HEK293 (cell line): Measurements from ENCODE around the gene TNIK.

ENCODE experiments used
- CTCF ChIA-PET: fragments of 350-600 bp; formaldehyde crosslinking; extraction: SDS; loops from one replicate; lab custom pipeline; 2021; ENCODE audit warnings: antibody characterized with exemption; lab: Yijun Ruan, JAX
- POLR2A ChIA-PET: fragments of 300-600 bp; formaldehyde crosslinking; extraction: SDS; loops from one replicate; lab custom pipeline; 2020; ENCODE audit warnings: antibody characterized with exemption, inconsistent platforms; lab: Yijun Ruan, JAX
- H3K27ac ChIP-seq: fragments of 200-500 bp; sonication (Bioruptor generic); 2 replicates; pipeline ENCODE4 v1.5.1; 2014; ENCODE audit warnings: low read depth, low read length, control low read depth, inconsistent platforms; ENCODE audit errors: extremely low read depth
- H3K36me3 ChIP-seq, 2 experiments: fragments of 200-500 bp in 1 of 2; sonication (Bioruptor generic) in 1 of 2; 1 replicate in 1 of 2; 2 replicates in 1 of 2; pipeline ENCODE4 v1.5.1; 2014 to 2017; ENCODE audit warnings: inconsistent platforms in 2 of 2, low read length in 2 of 2; ENCODE audit not compliant: control insufficient read depth in 2 of 2, insufficient read depth in 1 of 2
- H3K4me1 ChIP-seq: fragments of 200-500 bp; sonication (Bioruptor generic); 2 replicates; pipeline ENCODE4 v1.5.1; 2014; ENCODE audit warnings: mild to moderate bottlenecking, low read length, inconsistent platforms; ENCODE audit not compliant: control insufficient read depth, insufficient read depth
- H3K4me3 ChIP-seq: 2 replicates; pipeline ENCODE4 v1.5.1; 2011; ENCODE audit warnings: low read depth, mild to moderate bottlenecking, control low read depth, low read length, moderate library complexity
- H3K9me3 ChIP-seq: fragments of 200-500 bp; sonication (Bioruptor generic); 2 replicates; pipeline ENCODE4 v1.5.1; 2014; ENCODE audit warnings: low read depth, low read length, inconsistent platforms; ENCODE audit not compliant: control insufficient read depth, insufficient read depth
- ATF2 ChIP-seq: fragments of 450-650 bp; formaldehyde crosslinking; IDR thresholded peaks from 2 replicates; pipeline ENCODE4 v1.5.1; 2016; ENCODE audit warnings: missing biosample characterization, missing genetic modification characterization, low read depth
- GFI1B ChIP-seq: fragments of 450-650 bp; formaldehyde crosslinking; IDR thresholded peaks from 2 replicates; pipeline ENCODE4 v1.5.1; 2016; ENCODE audit warnings: missing biosample characterization, missing genetic modification characterization
- KLF10 ChIP-seq: fragments of 450-650 bp; IDR thresholded peaks from 2 replicates; pipeline ENCODE4 v1.5.1; 2018; ENCODE audit warnings: missing biosample characterization, mild to moderate bottlenecking, missing genetic modification characterization
- PATZ1 ChIP-seq: fragments of 450-650 bp; formaldehyde crosslinking; IDR thresholded peaks from 2 replicates; pipeline ENCODE4 v1.5.1; 2016; ENCODE audit warnings: missing biosample characterization, missing genetic modification characterization
- REST ChIP-seq: fragments of 450-650 bp; formaldehyde crosslinking; IDR thresholded peaks from 2 replicates; pipeline ENCODE4 v1.5.1; 2016; ENCODE audit warnings: missing biosample characterization, missing genetic modification characterization
- ZNF148 ChIP-seq: fragments of 450-650 bp; formaldehyde crosslinking; IDR thresholded peaks from 2 replicates; pipeline ENCODE4 v1.5.0; 2017; ENCODE audit warnings: missing biosample characterization, missing genetic modification characterization, borderline replicate concordance
- ZNF184 ChIP-seq: fragments of 450-650 bp; IDR thresholded peaks from 2 replicates; pipeline ENCODE4 v1.5.1; 2018; ENCODE audit warnings: missing biosample characterization, mild to moderate bottlenecking, missing genetic modification characterization
- ZNF19 ChIP-seq: fragments of 450-650 bp; formaldehyde crosslinking; IDR thresholded peaks from 2 replicates; pipeline ENCODE4; 2016; ENCODE audit warnings: missing biosample characterization, missing genetic modification characterization, low read depth
- ZNF221 ChIP-seq: fragments of 450-650 bp; formaldehyde crosslinking; IDR thresholded peaks from 2 replicates; pipeline ENCODE4 v1.5.1; 2017; ENCODE audit warnings: missing biosample characterization, missing genetic modification characterization, borderline replicate concordance
- ZNF280D ChIP-seq: fragments of 450-650 bp; formaldehyde crosslinking; IDR thresholded peaks from 2 replicates; pipeline ENCODE4 v1.5.1; 2016; ENCODE audit warnings: missing biosample characterization, missing genetic modification characterization
- ZNF354C ChIP-seq: fragments of 450-650 bp; formaldehyde crosslinking; IDR thresholded peaks from 2 replicates; pipeline ENCODE4 v1.5.1; 2016; ENCODE audit warnings: missing biosample characterization, missing genetic modification characterization, low read depth, borderline replicate concordance
- ZNF423 ChIP-seq: fragments of 450-650 bp; formaldehyde crosslinking; IDR thresholded peaks from 2 replicates; pipeline ENCODE4 v1.5.1; 2016; ENCODE audit warnings: missing biosample characterization, missing genetic modification characterization
- ZNF426 ChIP-seq: fragments of 450-650 bp; formaldehyde crosslinking; IDR thresholded peaks from 2 replicates; pipeline ENCODE4 v1.5.1; 2017; ENCODE audit warnings: missing biosample characterization, missing genetic modification characterization, mild to moderate bottlenecking, inconsistent platforms, moderate library complexity
- ZNF585B ChIP-seq: fragments of 450-650 bp; formaldehyde crosslinking; IDR thresholded peaks from 2 replicates; pipeline ENCODE4 v1.5.1; 2016; ENCODE audit warnings: missing biosample characterization, missing genetic modification characterization
- ZNF639 ChIP-seq: fragments of 450-650 bp; formaldehyde crosslinking; IDR thresholded peaks from 2 replicates; pipeline ENCODE4 v1.5.1; 2016; ENCODE audit warnings: missing biosample characterization, missing genetic modification characterization

TNIK gene

GRCh38 chr3:171508676-171509075 is 48.5 kb upstream of the TNIK start:
- peak; percentile 63; the same call in 1 of the 2 replicates for TF ChIP-seq REST (tag by site-specific recombination)
- TF ChIP-seq ATF2 (tag by site-specific recombination), result no peak
- H3K36me3 ChIP-seq, result no peaks in the 10 kb centered on the region
- ChIA-PET POLR2A (no interaction called here), CTCF (no interaction called here)
- H3K9me3 ChIP-seq, result no peaks in the 10 kb centered on the region
- H3K4me1 ChIP-seq, result no peaks in the 10 kb centered on the region
- no peak overlapping the region for H3K27ac ChIP-seq
- H3K4me3 ChIP-seq, result no peak overlapping the region

- no peaks in the 10 kb centered on the region for H3K9me3 ChIP-seq
- H3K27ac ChIP-seq, result no peak overlapping the region
- no peak for TF ChIP-seq ZNF184
- TF ChIP-seq ZNF280D (tag by site-specific recombination), result no peak
- no peak for TF ChIP-seq ZNF148 (tag by site-specific recombination)
- TF ChIP-seq ZNF19 (tag by site-specific recombination), result no peak
- no peak for TF ChIP-seq ZNF354C (tag by site-specific recombination)
- TF ChIP-seq ZNF423, result no peak
- no peak for TF ChIP-seq GFI1B
- TF ChIP-seq ZNF639 (tag by site-specific recombination), result no peak
- TF ChIP-seq KLF10, result no peak
- no peak for TF ChIP-seq PATZ1 (tag by site-specific recombination)
- TF ChIP-seq ZNF426 (tag by site-specific recombination), result no peak
- no peak for TF ChIP-seq ZNF585B (tag by site-specific recombination)
- TF ChIP-seq ZNF221 (tag by site-specific recombination), result no peak
- no peak overlapping the region for H3K4me3 ChIP-seq
- ChIA-PET CTCF (no interaction called here), POLR2A (no interaction called here)
- no peaks in the 10 kb centered on the region for H3K36me3 ChIP-seq
- no peaks in the 10 kb centered on the region for H3K4me1 ChIP-seq
These were observed 48.0 kb upstream of the TNIK start for GRCh38 chr3:171508206-171508605.
